ENCODE data around the gene LATS1.

Gene LATS1

DNA sequence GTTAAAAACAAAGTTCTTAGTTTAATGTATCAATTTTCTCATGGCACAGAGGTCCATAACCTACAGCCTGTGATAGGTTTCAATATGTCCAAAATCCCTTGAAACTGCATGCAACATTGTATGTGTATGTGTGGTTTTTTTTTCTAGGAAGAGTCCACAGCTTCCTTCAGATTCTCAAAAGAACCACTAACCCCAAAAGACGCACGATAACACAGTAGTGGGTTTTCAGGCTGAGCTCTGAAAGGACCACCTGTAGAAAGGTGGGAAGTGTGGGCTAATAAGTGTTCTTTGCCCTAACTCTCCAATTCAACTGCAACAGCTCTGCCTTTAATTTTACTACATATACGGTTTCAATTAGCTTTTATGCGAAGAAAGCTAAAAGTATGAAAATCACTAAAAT lies 57.9 kb downstream of the LATS1 start:
- DNase-seq (ENCODE audit: low read depth, low spot score) = no peak

DNA sequence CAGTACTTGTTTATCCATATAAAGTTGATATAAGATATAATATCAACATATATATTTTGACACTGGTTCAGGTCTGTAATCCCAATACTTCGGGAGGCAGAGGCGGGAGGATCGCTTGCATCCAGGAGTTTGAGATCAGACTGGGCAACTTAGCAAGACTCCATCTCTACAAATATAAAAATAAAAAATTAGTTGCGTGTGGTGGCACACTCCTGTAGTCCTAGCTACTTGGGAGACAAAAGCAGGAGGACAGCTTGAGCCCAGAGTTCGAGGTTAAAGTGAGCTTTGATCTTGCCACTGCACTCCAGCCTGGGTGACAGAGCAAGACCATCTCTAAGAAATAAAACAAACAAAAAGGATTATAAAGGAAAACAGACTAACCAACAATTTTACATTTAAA lies 60.5 kb downstream of the LATS1 start:
- no peak for DNase-seq (ENCODE audit: low read depth, low spot score)

DNA sequence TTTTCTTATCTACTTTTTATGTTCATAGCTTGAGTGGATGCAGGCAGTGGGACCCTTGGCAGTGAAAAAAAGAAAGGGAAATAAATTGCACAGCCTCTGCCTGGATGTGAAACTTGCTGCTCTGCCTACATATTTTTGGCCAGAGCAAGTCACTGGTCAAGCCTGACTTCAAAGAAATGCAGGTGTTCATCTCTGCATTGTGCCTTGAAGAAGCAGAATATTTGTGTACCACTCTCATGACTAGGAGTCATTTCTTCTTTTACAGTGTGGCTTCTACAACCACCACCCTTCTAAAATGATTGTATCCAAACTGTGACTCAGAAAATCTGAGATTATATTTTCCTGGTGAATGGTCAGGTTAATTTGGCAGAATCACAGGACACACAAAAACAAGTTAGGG lies 66.8 kb downstream of the LATS1 start:
- no peak for DNase-seq (ENCODE audit: low read depth, low spot score)

DNA sequence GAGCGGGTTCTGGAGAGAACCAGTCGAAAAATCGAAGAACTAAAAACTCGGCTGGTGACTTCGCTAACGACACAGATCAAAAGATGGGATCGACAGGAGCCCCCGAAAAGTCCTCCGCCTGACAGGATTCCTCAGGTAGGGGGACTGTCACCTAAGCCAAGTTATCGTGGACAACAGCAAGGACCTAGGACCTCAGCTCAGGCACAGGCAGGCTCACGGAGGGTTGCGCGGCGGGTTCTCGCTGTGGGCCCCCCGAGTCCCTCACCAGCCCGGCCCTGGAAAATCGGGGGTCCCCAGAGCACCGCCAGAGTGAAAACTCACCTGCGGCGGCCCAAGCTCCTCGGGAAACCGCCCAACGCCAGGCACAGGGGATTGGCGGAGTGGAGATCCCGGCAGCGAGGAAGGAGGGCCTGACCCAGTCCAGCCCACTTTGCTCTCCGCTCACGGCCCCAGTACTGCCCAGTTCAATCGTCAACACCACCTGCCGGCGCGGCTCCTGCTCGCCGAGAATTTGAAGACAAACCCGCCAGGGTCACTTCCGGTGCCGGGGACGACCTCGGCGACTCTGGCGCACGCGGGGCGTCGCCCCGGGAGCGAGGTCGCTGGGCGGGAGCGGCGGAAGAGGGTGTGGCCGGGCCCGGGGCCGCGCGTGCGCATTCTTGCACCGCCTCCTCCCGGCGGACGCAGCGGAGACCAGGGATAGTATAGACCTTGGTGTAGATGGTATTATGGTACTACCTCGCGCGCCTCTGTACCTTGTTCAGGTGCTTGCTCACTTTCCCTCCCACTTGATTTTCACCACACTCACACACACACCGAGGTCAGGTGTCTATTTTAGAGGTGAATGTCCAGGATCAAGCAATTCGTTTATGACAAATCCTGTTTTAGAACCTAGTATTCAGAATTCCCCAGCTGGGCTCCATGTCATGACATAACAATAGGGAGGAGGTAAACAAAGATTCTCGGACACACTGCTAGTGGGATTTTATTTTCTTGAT lies 69.5 kb downstream of the LATS1 start, which contains the start of gene KATNA1:
TSS of gene KATNA1 (minus strand) at position 567 of the 998 bp plus-strand sequence. CDS start 10,167 bp downstream, outside the sequence.
- DNase-seq (ENCODE audit: low read depth, low spot score) = peak; percentile 27

DNA sequence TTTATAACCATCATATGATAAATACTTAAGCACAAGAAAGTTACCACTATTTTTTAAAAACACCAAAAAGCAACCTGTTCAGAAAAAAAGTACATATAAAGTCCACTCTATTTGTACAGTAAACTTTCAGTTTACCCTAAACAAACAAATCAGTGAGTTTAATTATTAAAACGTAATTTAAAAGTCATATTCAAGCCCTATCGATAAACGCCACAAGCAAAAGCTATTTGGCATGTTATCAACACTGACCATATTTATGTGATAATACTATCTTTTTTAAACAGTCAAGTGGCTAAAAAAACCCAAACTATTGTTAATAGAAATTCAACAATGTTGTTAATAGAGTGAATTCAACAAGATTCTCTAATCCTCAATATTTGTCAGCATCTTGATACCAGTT lies 71.3 kb downstream of the LATS1 start:
- DNase-seq (ENCODE audit: low read depth, low spot score) = no peak

DNA sequence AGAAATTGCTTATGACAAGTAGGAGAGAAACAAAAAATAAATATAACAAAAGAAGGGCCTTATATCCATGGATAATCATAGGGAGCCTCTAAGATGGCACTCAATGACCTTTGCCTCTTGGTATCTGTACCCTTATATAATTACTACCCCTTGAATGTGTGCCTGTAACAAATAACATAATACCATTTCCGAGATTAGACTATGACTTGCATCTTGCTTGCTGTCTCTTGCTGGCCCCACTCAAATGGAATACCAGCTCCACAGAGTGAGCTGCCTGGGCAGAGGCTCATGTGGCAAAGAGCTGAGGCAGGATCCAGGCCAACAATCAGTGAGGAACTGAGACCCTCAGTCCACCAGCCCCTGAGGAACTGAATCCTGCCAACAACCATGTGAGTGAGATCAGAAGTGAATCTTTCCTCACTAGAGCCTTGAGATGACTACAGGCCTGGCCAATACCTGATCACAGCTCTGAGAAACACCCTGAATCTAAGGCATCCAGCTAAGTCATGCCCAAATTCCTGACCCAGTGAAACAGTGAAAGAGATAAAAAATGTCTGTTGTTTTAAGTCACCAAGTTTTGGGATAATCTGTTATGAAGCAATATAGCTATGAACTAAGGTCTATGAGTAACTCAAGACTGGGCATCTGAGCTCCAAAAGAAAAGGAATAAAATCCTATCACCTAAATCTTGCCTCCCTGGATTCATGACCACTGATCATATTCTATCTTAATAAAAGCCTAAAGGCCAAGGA lies 74.9 kb downstream of the LATS1 start:
- no peak for DNase-seq (ENCODE audit: low read depth, low spot score)

DNA sequence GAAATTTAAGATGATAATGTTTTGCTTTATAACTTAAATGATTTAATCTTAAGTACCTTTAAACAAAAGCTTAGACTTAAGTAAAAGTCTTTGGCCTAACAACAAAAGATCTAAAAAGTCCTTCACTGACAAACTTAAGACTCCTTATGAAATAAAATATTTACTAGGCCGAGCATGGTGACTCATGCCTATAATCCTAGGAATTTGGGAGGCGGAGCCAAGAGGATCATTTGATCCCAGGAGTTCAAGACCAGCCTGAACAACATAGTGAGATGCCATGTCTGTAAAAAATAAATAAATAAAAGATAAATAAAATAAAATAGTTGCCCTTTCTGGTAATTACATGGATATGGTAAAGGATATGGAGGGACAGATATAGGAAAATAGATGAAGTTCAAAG lies 81.8 kb downstream of the LATS1 start:
- DNase-seq (ENCODE audit: low read depth, low spot score) = no peak

DNA sequence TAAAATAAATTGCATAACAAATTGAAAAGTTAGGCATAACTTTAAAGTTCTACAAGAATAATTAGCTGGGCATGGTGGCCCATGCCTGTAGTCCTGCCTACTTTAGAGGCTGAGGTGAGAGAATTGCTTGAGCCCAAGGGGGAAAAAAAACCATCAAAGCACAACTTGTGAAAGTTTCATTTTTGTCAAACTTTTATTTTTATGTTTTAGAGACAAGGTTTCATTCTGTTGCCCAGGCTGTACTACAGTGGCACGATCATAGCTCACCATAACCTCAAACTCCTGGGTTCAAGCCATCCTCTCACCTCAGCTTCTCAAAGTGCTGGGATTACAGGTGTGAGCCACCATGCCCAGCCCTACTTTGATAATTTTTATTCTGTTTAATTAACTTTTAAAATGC lies 83.6 kb downstream of the LATS1 start:
- no peak for DNase-seq (ENCODE audit: low read depth, low spot score)

DNA sequence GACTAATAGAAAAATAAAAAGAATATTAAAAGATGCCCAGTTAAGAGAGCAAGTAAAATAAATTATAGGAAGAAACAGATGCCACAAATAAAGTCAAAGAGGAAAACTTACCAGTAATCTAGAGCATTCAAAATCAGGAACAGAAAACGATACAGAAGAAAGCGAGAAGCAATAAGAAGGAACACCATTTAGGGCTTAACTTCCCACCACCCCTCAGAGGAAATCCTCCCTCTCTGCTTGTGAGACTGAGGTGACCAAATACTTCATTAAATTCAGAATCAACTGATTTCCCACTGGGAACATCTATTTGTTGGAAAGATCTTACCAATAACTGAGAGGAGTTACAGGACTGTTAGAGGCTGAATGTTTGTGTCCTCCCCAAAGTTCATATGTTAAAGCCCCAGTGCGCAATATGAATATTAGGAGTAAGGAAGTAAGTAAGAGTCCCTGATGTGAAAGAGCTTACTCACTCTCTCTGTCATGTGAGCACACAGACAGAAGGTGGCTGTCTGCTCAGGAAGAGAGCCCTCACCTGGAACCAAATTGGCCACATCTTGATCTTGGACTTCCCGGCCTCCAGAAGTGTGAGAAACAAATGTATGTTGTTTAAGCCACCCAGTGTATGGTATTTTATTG lies 88.9 kb downstream of the LATS1 start:
- no peak for DNase-seq (ENCODE audit: low read depth, low spot score)

DNA sequence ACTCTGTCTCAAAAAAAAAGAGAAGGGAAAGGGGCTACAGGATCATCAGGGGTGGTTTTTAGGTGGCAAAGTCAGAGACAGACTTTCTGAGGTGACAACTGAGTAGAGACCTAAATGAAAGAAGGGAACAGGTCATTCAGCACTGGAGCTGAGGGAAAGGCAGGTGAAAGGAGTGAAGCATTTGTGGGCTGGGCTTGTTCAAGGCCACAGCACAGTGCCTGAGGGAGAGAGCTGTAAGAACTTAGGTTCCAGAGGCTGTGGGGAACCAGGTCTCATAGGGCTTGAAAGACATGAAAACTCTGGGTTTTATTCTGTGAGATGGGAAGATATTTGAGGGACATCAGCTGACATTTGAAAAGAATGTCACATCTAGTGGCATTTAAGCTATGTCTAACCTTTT lies 90.2 kb downstream of the LATS1 start:
- no peak for DNase-seq (ENCODE audit: low read depth, low spot score)

DNA sequence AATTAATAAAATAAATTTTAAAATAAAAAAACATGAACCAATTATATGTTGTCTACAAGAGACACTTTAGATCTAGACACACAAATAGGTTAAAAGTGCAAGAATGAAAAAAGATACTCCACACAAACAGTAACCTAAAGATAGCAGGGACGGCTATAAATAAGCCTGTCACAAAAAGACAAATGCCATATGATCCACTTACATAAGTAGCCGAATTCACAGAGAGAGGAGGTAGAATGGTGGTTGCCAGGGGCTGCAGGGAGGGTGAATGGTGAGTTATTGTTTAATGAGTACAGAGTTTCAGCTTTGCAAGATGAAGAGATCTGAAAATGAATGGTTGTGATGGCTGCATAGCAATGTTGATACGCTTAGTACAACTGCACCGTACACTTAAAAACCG lies 102.1 kb downstream of the LATS1 start:
- no peak for DNase-seq (ENCODE audit: low read depth, low spot score)

DNA sequence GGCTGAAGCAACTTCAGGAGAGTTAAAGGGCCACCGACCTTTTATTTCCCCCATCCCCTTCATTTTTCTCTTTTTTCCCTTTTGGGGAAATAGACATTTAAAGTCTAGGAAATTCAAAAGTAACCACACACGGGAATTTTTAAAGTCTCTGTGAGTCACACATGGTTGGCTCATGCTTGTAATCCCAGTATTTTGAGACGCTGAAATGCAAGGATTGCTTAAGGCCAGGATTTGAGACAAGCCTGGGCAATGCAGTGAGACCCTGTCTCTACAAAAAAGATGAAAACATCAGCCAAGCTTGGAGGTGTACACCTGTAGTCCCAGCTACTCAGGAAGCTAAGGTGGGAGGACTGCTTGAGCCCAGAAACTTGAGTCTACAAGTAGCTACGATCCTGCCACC lies 103.6 kb downstream of the LATS1 start:
- no peak for DNase-seq (ENCODE audit: low read depth, low spot score)

DNA sequence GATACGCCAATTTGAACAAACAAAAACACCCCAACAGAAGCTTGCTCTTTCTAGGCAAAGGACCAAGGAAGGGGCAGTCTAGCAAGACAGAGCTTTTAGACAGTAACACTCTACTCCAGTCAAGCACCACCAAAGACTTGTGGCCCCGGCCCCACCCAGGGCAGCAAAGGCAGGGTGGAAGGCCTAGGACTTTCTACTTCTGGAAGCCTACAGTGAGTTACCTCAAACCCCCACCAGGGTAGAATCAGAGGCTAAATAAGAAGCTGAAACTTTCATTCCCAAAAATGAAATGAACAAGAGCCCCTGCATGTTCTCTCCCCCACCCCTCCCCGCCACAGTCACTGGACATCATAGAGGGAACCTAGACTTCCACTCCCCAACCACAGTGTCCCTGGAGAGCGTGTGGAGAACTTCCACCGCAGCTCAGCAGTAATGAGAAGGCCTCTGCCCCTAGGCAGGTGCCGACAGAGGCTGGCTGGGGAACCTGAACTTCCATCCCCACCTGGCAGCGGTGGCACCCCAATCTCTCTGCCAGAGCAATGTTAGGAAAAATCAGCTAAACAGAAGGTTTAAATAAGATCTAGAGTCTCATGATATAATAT lies 109.4 kb downstream of the LATS1 start:
- DNase-seq (ENCODE audit: low read depth, low spot score) = no peak
